Keratinocyte (primary cell): ENCODE results near the gene ZPBP.

Experiments used
- CTCF ChIP-seq, 3 experiments: IDR thresholded peaks in 1 of 3; conservative IDR thresholded peaks in 1 of 3; optimal IDR thresholded peaks in 1 of 3; 2 replicates in 2 of 3; 3 replicates in 1 of 3; pipeline versions ENCODE3 to v1.5.1; 2011; ENCODE audit warnings: low read length in 3 of 3, mild to moderate bottlenecking in 3 of 3, moderate library complexity in 2 of 3, control low read depth in 1 of 3, inconsistent platforms in 1 of 3; ENCODE audit not compliant: insufficient read depth in 2 of 3; ENCODE audit errors: extremely low read depth in 1 of 3
- EZH2 ChIP-seq: IDR thresholded peaks from one replicate; pipeline ENCODE4 v1.6.1; 2012; ENCODE audit warnings: inconsistent platforms, mild to moderate bottlenecking, low read length, moderate library complexity

GRCh38 chr7:49931627-49932026 is 161.4 kb downstream of the ZPBP start:
- no peak for TF ChIP-seq CTCF (optimal IDR thresholded peaks at IDR 0.05 in 1 of 3, IDR thresholded peaks at IDR 0.05 in 1 of 3, conservative IDR thresholded peaks at IDR 0.05 in 1 of 3; ENCODE audit: extremely low read depth in 1 of 3, insufficient read depth in 2 of 3, low read length in 3 of 3)
- TF ChIP-seq EZH2 = no peak
